IPS-NIHi7 (cell line): Measurements from ENCODE around the gene PIM3.

ENCODE experiments used
- DNase-seq: peaks from one replicate; pipeline ENCODE4 v3.0.0; 2012; ENCODE audit warnings: mixed read lengths; ENCODE audit errors: extremely low spot score

Gene PIM3

GRCh38 chr22:49955581-49956417 is 4.8 kb upstream of the PIM3 start:
- no peak for DNase-seq

GRCh38 chr22:49956418-49956770 is 4.2 kb upstream of the PIM3 start:
- DNase-seq: no peak

- DNase-seq: no peak
Observed at GRCh38 chr22:49956914-49957825, 3.4 kb upstream of the PIM3 start.

GRCh38 chr22:49957826-49958365 is 2.7 kb upstream of the PIM3 start:
- no peak for DNase-seq

- no peak for DNase-seq
Observed at GRCh38 chr22:49958366-49958921, 2.1 kb upstream of the PIM3 start.

GRCh38 chr22:49958931-49959781 is 1.4 kb upstream of the PIM3 start:
- DNase-seq: no peak

GRCh38 chr22:49959782-49960158 is 802 bp upstream of the PIM3 start:
- DNase-seq: peak; percentile 61

- DNase-seq: no peak
Observed at GRCh38 chr22:49961005-49961600, 531 bp downstream of the PIM3 start.

GRCh38 chr22:49961601-49962011 is 1.0 kb downstream of the PIM3 start:
- no peak for DNase-seq

GRCh38 chr22:49962012-49962750 is 1.6 kb downstream of the PIM3 start:
- peak; percentile 81 for DNase-seq

- DNase-seq: no peak
Observed at GRCh38 chr22:49962751-49963646, 2.4 kb downstream of the PIM3 start.

- DNase-seq: no peak
Observed at GRCh38 chr22:49963647-49964026, 3.1 kb downstream of the PIM3 start.

- DNase-seq: no peak
Observed at GRCh38 chr22:49964136-49965090, 3.8 kb downstream of the PIM3 start.

GRCh38 chr22:49965091-49966040 is 4.8 kb downstream of the PIM3 start:
- DNase-seq: no peak

GRCh38 chr22:49966041-49966773 is 5.6 kb downstream of the PIM3 start:
- DNase-seq: no peak
